ENCODE results near the gene TMTC1.

- TF ChIP-seq GATA2 (CRISPR knock-in tag; IDR thresholded peaks at IDR 0.05) (no peak), CTCF (IDR thresholded peaks at IDR 0.05) (no peak), EP300 (IDR thresholded peaks at IDR 0.05; ENCODE audit: borderline replicate concordance in 1 of 2, low read depth in 1 of 2, low read length in 1 of 2) (no peak), RAD21 (IDR thresholded peaks at IDR 0.05; ENCODE audit: low read length) (no peak), JUND (IDR thresholded peaks at IDR 0.05) (no peak)
Measured at GRCh38 chr12:29792132-29792531, 8.4 kb upstream of the TMTC1 start.
